H1 (cell line): ENCODE data around the gene FGF6. TPM values are rescaled to one million over a fixed set of nuclear protein-coding genes. Genes with fewer than 3 reads are reported as not detected.

Experiments used
- RNF2 ChIP-seq: fragments of 200-900, 300-1000 bp; sonication (generic); IDR thresholded peaks from 2 replicates; pipeline ENCODE4 v1.7.1; 2016; ENCODE audit warnings: borderline replicate concordance, low read depth, mild to moderate bottlenecking, antibody characterized with exemption, low read length; ENCODE audit not compliant: poor library complexity, severe bottlenecking; ENCODE audit errors: missing control alignments
- polyA plus RNA-seq, 7 experiments: library from polyadenylated mRNA; depleted of rRNA in 3 of 7; stranded (reverse) in 5 of 7; unstranded in 2 of 7; fragments of >200 nt in 5 of 7; fragments of 200-250 nt in 2 of 7; gene quantifications; 1 replicate in 5 of 7; 2 replicates in 1 of 7; 4 replicates in 1 of 7; pipeline versions ENCODE4 v1.2.1 to v1.2.3, GENCODE V29; 2011 to 2013; ENCODE audit warnings: missing spikeins in 2 of 7, mixed read lengths in 2 of 7
- total RNA-seq: library from RNA; stranded (reverse); fragmentation: NEBNext Ultra II Directional; extraction: Animal tissue kit (Norgen Biotek cat#: 25700); gene quantifications from 2 replicates; pipeline ENCODE4 v1.2.1, GENCODE V29; 2021

Gene FGF6
- total and polyA plus RNA-seq, 2 of the 8 experiments (the other 6 are each of a cell fraction or from before 2014, with no cell fraction given), result not detected

GRCh38 chr12:4472046-4472445, 26.4 kb upstream of the FGF6 start (continued):
- no peak for TF ChIP-seq RNF2
